GM21515 (cell line): ENCODE measurements around the gene IL17D.

ENCODE experiments used
- ATAC-seq: cut with Tn5 transposase; IDR thresholded peaks from one replicate; pipeline ENCODE4 v1.9.1; 2021; ENCODE audit not compliant: unreplicated experiment

The IL17D gene

GRCh38 chr13:20689291-20689690 lies 14.2 kb upstream of the IL17D start:
- ATAC-seq: no peak

GRCh38 chr13:20691616-20692015 lies 11.9 kb upstream of the IL17D start:
- ATAC-seq: no peak

GRCh38 chr13:20696073-20696472 lies 7.4 kb upstream of the IL17D start:
- ATAC-seq: no peak

- no peak for ATAC-seq
These were observed 3.8 kb upstream of the IL17D start for GRCh38 chr13:20699715-20700114.

GRCh38 chr13:20700288-20700687 lies 3.2 kb upstream of the IL17D start:
- ATAC-seq: no peak

GRCh38 chr13:20701461-20701860 lies 2.0 kb upstream of the IL17D start:
- no peak for ATAC-seq

- ATAC-seq: no peak
These were observed 977 bp upstream of the IL17D start for GRCh38 chr13:20702530-20702914.

GRCh38 chr13:20703780-20704458 lies 420 bp downstream of the IL17D start:
- ATAC-seq: peak; percentile 88

- no peak for ATAC-seq
These were observed 1.1 kb downstream of the IL17D start for GRCh38 chr13:20704459-20705069.

- ATAC-seq: no peak
These were observed 3.2 kb downstream of the IL17D start for GRCh38 chr13:20706661-20707060.

- ATAC-seq: no peak
These were observed 4.7 kb downstream of the IL17D start for GRCh38 chr13:20708216-20708615.

- no peak for ATAC-seq
These were observed 5.9 kb downstream of the IL17D start for GRCh38 chr13:20709369-20709768.

- ATAC-seq: no peak
These were observed 6.3 kb downstream of the IL17D start for GRCh38 chr13:20709782-20710181.

GRCh38 chr13:20711301-20712044 lies 8.0 kb downstream of the IL17D start:
- ATAC-seq: no peak

GRCh38 chr13:20713014-20713376 lies 9.5 kb downstream of the IL17D start:
- ATAC-seq: no peak

- ATAC-seq: no peak
These were observed 10.3 kb downstream of the IL17D start for GRCh38 chr13:20713751-20714150.

- no peak for ATAC-seq
These were observed 10.7 kb downstream of the IL17D start for GRCh38 chr13:20714161-20714560.

GRCh38 chr13:20714563-20715329 lies 11.2 kb downstream of the IL17D start:
- no peak for ATAC-seq

GRCh38 chr13:20715330-20715712 lies 11.8 kb downstream of the IL17D start:
- ATAC-seq: no peak

GRCh38 chr13:20716951-20717350 lies 13.5 kb downstream of the IL17D start:
- ATAC-seq: no peak
